K562 (cell line): ENCODE measurements around the gene BTN3A1. TPM values are rescaled to one million over a fixed set of nuclear protein-coding genes. Genes with fewer than 3 reads are reported as not detected.

Experiments used
- ATAC-seq: fragments of 200-7000 bp; cut with Tn5 transposase; 3 replicates; pipeline ENCODE4 v1.9.1; 2020; ENCODE audit warnings: moderate library complexity
- BruUV-seq: library from RNA; stranded (reverse); fragments of 400-500 nt; replicated peaks from 2 replicates; lab custom pipeline; 2021; lab: Mats Ljungman, UMichigan
- CTCF ChIA-PET: fragments of 300-600 bp; formaldehyde crosslinking; extraction: SDS; loops from one replicate; lab custom pipeline; 2021; ENCODE audit warnings: low intra/inter-chr PET ratio; lab: Yijun Ruan, JAX
- POLR2A ChIA-PET: fragments of 300-600, 350-650 bp; sonication (Branson Sonifier 250); formaldehyde crosslinking; extraction: SDS; loops from one replicate; lab custom pipeline; 2021; ENCODE audit warnings: antibody characterized with exemption, inconsistent platforms; lab: Yijun Ruan, JAX
- DNase-seq, 4 experiments: peaks; one replicate each; pipeline versions ENCODE4 v3.0.0 to v3.0.0-alpha.2; 2011 to 2018; ENCODE audit warnings: low spot score in 3 of 4, mixed read lengths in 3 of 4; ENCODE audit errors: extremely low read depth in 1 of 4
- FAIRE-seq: peaks from 2 replicates; lab custom pipeline; 2011; peaks lifted over from hg19 to GRCh38; lab: Jason Lieb, UNC
- H2AFZ ChIP-seq: 2 replicates; pipeline ENCODE4 v1.6.0; 2011; ENCODE audit warnings: low read depth, low read length, control low read depth, inconsistent platforms
- H3K27ac ChIP-seq: fragments of 200-600 bp; 3 replicates; pipeline ENCODE4 v1.8.0; 2011; ENCODE audit warnings: low read depth, mild to moderate bottlenecking, control low read depth, inconsistent platforms, low read length, moderate library complexity, mixed read lengths; ENCODE audit errors: extremely low read depth
- H3K27me3 ChIP-seq, 2 experiments: fragments of 300-600 bp in 1 of 2; 2 replicates in 1 of 2; 3 replicates in 1 of 2; pipeline versions ENCODE4 v1.6.0 to v1.8.0; 2011; ENCODE audit warnings: inconsistent platforms in 2 of 2, low read length in 2 of 2, mild to moderate bottlenecking in 1 of 2, mixed read lengths in 1 of 2, moderate library complexity in 1 of 2; ENCODE audit not compliant: control insufficient read depth in 2 of 2, insufficient read depth in 2 of 2
- H3K36me3 ChIP-seq: fragments of 300-600 bp; 3 replicates; pipeline ENCODE4 v1.8.0; 2011; ENCODE audit warnings: mild to moderate bottlenecking, low read length, inconsistent platforms; ENCODE audit not compliant: control insufficient read depth, insufficient read depth
- H3K4me1 ChIP-seq, 2 experiments: fragments of 200-600 bp in 1 of 2; replicated peaks in 1 of 2; 2 replicates in 1 of 2; 3 replicates in 1 of 2; pipeline versions ENCODE4 v1.5.1 to v1.8.0; 2011; ENCODE audit warnings: inconsistent platforms in 2 of 2, low read length in 2 of 2, mild to moderate bottlenecking in 1 of 2, mixed read lengths in 1 of 2, moderate library complexity in 1 of 2; ENCODE audit not compliant: control insufficient read depth in 2 of 2, insufficient read depth in 2 of 2
- H3K4me2 ChIP-seq: 2 replicates; pipeline ENCODE4 v1.6.1; 2011; ENCODE audit warnings: low read length, control low read depth, inconsistent platforms, mixed read lengths; ENCODE audit not compliant: insufficient read depth
- H3K4me3 ChIP-seq: fragments of 200-600 bp; sonication (generic), shearing (Covaris generic); 2 replicates; pipeline ENCODE4 v1.5.1; 2016; ENCODE audit warnings: control low read depth, inconsistent platforms
- H3K79me2 ChIP-seq: fragments of 200-600 bp; 3 replicates; pipeline ENCODE4 v1.8.0; 2011; ENCODE audit warnings: low read length, inconsistent platforms; ENCODE audit not compliant: control insufficient read depth, insufficient read depth
- H3K9ac ChIP-seq, 2 experiments: 2 replicates each; pipeline versions ENCODE4 v1.6.0 to v1.6.1; 2011; ENCODE audit warnings: low read depth in 2 of 2, low read length in 2 of 2, control low read depth in 1 of 2, inconsistent platforms in 1 of 2, mild to moderate bottlenecking in 1 of 2, mixed read lengths in 1 of 2; ENCODE audit not compliant: insufficient read depth in 1 of 2
- H3K9me1 ChIP-seq: one replicate; pipeline ENCODE4 v1.6.0; 2011; ENCODE audit warnings: inconsistent platforms, mild to moderate bottlenecking, low read length, moderate library complexity; ENCODE audit not compliant: control insufficient read depth, insufficient read depth
- H3K9me3 ChIP-seq: replicated peaks from 2 replicates; pipeline ENCODE4 v1.5.1; 2011; ENCODE audit warnings: low read depth, low read length, inconsistent platforms; ENCODE audit not compliant: control insufficient read depth, insufficient read depth
- H4K20me1 ChIP-seq: replicated peaks from 2 replicates; pipeline ENCODE4 v1.6.1; 2011; ENCODE audit warnings: low read length, inconsistent platforms, mixed read lengths; ENCODE audit not compliant: control insufficient read depth, insufficient read depth
- BMI1 ChIP-seq: fragments of 150-350 bp; IDR thresholded peaks from 2 replicates; pipeline ENCODE4 v1.6.1; 2014; ENCODE audit warnings: low read length
- HOMEZ ChIP-seq: fragments of 250-450 bp; sonication (Bioruptor Pico); IDR thresholded peaks from 2 replicates; pipeline ENCODE4 v1.4.0; 2020; ENCODE audit warnings: mild to moderate bottlenecking, moderate library complexity
- NFE2L1 ChIP-seq: fragments of 450-650 bp; IDR thresholded peaks from 2 replicates; pipeline ENCODE4 v1.6.1; 2016; ENCODE audit warnings: missing genetic modification characterization, low read depth, mild to moderate bottlenecking, missing compliant biosample characterization, moderate library complexity, borderline replicate concordance
- NFYB ChIP-seq: IDR thresholded peaks from 2 replicates; pipeline ENCODE4 v1.6.1; 2011; ENCODE audit warnings: mild to moderate bottlenecking, moderate library complexity; ENCODE audit not compliant: insufficient read length; ENCODE audit errors: extremely low read depth
- SP2 ChIP-seq: IDR thresholded peaks from 2 replicates; pipeline ENCODE4 v1.6.1; 2011; ENCODE audit warnings: mild to moderate bottlenecking, low read depth, low read length, moderate library complexity; ENCODE audit not compliant: poor library complexity, severe bottlenecking; ENCODE audit errors: extremely low read depth
- STAT5B ChIP-seq: fragments of 250-450 bp; sonication (Bioruptor Pico); IDR thresholded peaks from 2 replicates; pipeline ENCODE4 v1.8.0; 2021; ENCODE audit warnings: mild to moderate bottlenecking, inconsistent platforms
- TCF15 ChIP-seq: fragments of 250-450 bp; sonication (Bioruptor Pico); IDR thresholded peaks from 2 replicates; pipeline ENCODE4 v1.8.0; 2022; ENCODE audit warnings: moderate library complexity, mild to moderate bottlenecking, inconsistent platforms
- WHSC1 ChIP-seq: IDR thresholded peaks from one replicate; pipeline ENCODE4 v1.6.1; 2012; ENCODE audit warnings: low read length, control low read depth, inconsistent platforms
- XRCC4 ChIP-seq: IDR thresholded peaks from one replicate; pipeline ENCODE4 v1.6.1; 2011; ENCODE audit not compliant: insufficient read depth, insufficient read length; ENCODE audit errors: extremely low read depth
- ZBTB49 ChIP-seq: sonication (generic); formaldehyde crosslinking; IDR thresholded peaks from 2 replicates; pipeline ENCODE4 v1.8.0; 2022; ENCODE audit warnings: missing genetic modification reagents, mild to moderate bottlenecking, borderline replicate concordance
- ZFP91 ChIP-seq: sonication (generic); formaldehyde crosslinking; IDR thresholded peaks from 2 replicates; pipeline ENCODE4 v1.8.0; 2022; ENCODE audit warnings: mild to moderate bottlenecking, missing genetic modification reagents
- WGBS: fragments of 100-300 bp; shearing (Covaris generic); methylation state at CpG from one replicate; pipeline ENCODE4 v1.1.6; 2016; ENCODE audit warnings: low coverage, mixed read lengths; ENCODE audit not compliant: insufficient coverage; ENCODE audit errors: missing lambda C conversion rate; 5-methylcytosine and 5-hydroxymethylcytosine counted together
- in situ Hi-C: fragments of 300-500 bp; cut with MboI; formaldehyde crosslinking; loops from 4 replicates; pipeline ENCODE4 v1.15.0; 2018; ENCODE audit warnings: inconsistent platforms, mixed read lengths
- intact Hi-C: fragments of 100-400 bp; cut with micrococcal nuclease; formaldehyde crosslinking; loops from 2 replicates; pipeline ENCODE4 v1.14.2; 2022
- polyA plus RNA-seq, 8 experiments: library from polyadenylated mRNA; depleted of rRNA in 4 of 8; stranded (reverse) in 5 of 8; unstranded in 3 of 8; fragments of >200 nt; fragmentation: Nextera tagmentation in 2 of 8; fragmentation: Illumina TruSeq in 1 of 8; extraction: Ambion mirVana in 2 of 8; extraction: Trizol in 1 of 8; gene quantifications; 2 replicates each; pipeline versions ENCODE4 v1.2.1 to v1.2.3, GENCODE V29; 2011 to 2014; ENCODE audit warnings: inconsistent platforms in 1 of 8, missing spikeins in 1 of 8
- total RNA-seq, 7 experiments: library from RNA; depleted of rRNA in 6 of 7; stranded (reverse); fragments of >200 nt in 6 of 7; fragmentation: Illumina TruSeq in 2 of 7; extraction: Trizol in 2 of 7; gene quantifications; 2 replicates each; pipeline versions ENCODE4 v1.2.1 to v1.2.3, GENCODE V29; 2011 to 2021; ENCODE audit warnings: low replicate concordance in 1 of 7
- TF ChIP-seq, protein P1 (sequence below), 2 experiments: IDR thresholded peaks; 2 replicates each; pipeline ENCODE4 v1.6.1; 2012; ENCODE audit warnings: improper control_type of control experiment in 2 of 2, low read depth in 2 of 2, low read length in 2 of 2, borderline replicate concordance in 1 of 2

The BTN3A1 gene
- total and polyA plus RNA-seq, 9 of the 15 experiments (the other 6 are each of a cell fraction or from before 2014, with no cell fraction given) = 0.84 to 8.5 (median 3.9) TPM

- peaks cover 11 to 21% of the 10 kb centered on the region in 2 experiments for H3K4me1 ChIP-seq
- no peaks in the 10 kb centered on the region for H3K79me2 ChIP-seq
- H3K9me1 ChIP-seq = no peaks in the 10 kb centered on the region
- no peaks in the 10 kb centered on the region for H3K36me3 ChIP-seq
- 60% methylated on average over 4 of the region's 5 CpGs for WGBS
- no peak for TF ChIP-seq WHSC1
- no peak for TF ChIP-seq ZBTB49 (CRISPR knock-in tag)
- TF ChIP-seq HOMEZ (CRISPR knock-in tag) = no peak
- TF ChIP-seq NFYB = no peak
- no peak for TF ChIP-seq SP2
- TF ChIP-seq ZFP91 = no peak
- TF ChIP-seq TCF15 (CRISPR knock-in tag) = no peak
- TF ChIP-seq XRCC4 = no peak
- TF ChIP-seq, protein P1, sequence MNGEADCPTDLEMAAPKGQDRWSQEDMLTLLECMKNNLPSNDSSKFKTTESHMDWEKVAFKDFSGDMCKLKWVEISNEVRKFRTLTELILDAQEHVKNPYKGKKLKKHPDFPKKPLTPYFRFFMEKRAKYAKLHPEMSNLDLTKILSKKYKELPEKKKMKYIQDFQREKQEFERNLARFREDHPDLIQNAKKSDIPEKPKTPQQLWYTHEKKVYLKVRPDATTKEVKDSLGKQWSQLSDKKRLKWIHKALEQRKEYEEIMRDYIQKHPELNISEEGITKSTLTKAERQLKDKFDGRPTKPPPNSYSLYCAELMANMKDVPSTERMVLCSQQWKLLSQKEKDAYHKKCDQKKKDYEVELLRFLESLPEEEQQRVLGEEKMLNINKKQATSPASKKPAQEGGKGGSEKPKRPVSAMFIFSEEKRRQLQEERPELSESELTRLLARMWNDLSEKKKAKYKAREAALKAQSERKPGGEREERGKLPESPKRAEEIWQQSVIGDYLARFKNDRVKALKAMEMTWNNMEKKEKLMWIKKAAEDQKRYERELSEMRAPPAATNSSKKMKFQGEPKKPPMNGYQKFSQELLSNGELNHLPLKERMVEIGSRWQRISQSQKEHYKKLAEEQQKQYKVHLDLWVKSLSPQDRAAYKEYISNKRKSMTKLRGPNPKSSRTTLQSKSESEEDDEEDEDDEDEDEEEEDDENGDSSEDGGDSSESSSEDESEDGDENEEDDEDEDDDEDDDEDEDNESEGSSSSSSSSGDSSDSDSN (IDR thresholded peaks at IDR 0.05; ENCODE audit: borderline replicate concordance in 1 of 2, low read depth in 2 of 2, low read length in 2 of 2) = no peak
- TF ChIP-seq STAT5B (CRISPR knock-in tag) = no peak
- no peak for TF ChIP-seq BMI1
- no peak for TF ChIP-seq NFE2L1 (tag)
- no peak for DNase-seq
- H3K9ac ChIP-seq = no peak overlapping the region
- no peaks in the 10 kb centered on the region for H4K20me1 ChIP-seq
- in situ Hi-C loops = no loop called here
- BruUV-seq = no TSS peak
- POLR2A ChIA-PET = interaction anchor here (2.0 kb wide), 1 partner anchor 16 kb away, joined by 4 read pairs; no protein-coding TSS in a partner anchor
- CTCF ChIA-PET = no interaction called here
- ATAC-seq = no peak
- no peak overlapping the region for H3K27ac ChIP-seq
- H3K4me3 ChIP-seq = no peak overlapping the region
- no peak for FAIRE-seq
- H3K9me3 ChIP-seq = no peaks in the 10 kb centered on the region
- H3K4me2 ChIP-seq = no peak overlapping the region
- H2AFZ ChIP-seq = peak overlapping the region; percentile 58; the same call in 1 of the 2 replicates
- no peaks in the 10 kb centered on the region for H3K27me3 ChIP-seq
- intact Hi-C loops = no loop called here
These were observed 40.5 kb upstream of the BTN3A1 start for GRCh38 chr6:26361544-26361943.
